Left cardiac atrium (tissue), 4 donors: ENCODE results near the gene RGS10. TPM values are rescaled to one million over a fixed set of nuclear protein-coding genes. Genes with fewer than 3 reads are reported as not detected.

Experiments
- ATAC-seq, 2 donors: fragments of 200-7000 bp; cut with Tn5 transposase; one replicate each; pipeline ENCODE4 v1.9.1; 2020; ENCODE audit warnings: mild to moderate bottlenecking in 2 of 2, moderate library complexity in 2 of 2
- DNase-seq: peaks from one replicate; pipeline ENCODE4 v3.0.0-alpha.2; 2020
- intact Hi-C, 2 donors: fragments of 100-400 bp; cut with DNase I; formaldehyde crosslinking; loops; one replicate each; pipeline versions ENCODE4 v1.14.1 to v1.15.1; 2022 to 2023
- total RNA-seq, 2 donors: library from RNA; stranded (reverse); fragmentation: NEBNext Ultra II Directional; extraction: Animal tissue kit (Norgen Biotek cat#: 25700); gene quantifications; one replicate each; pipeline ENCODE4 v1.2.1, GENCODE V29; 2021
- donor health status: DM: no; HTN: yes; CAD: no.
- donor health status: DM: no; HTN: yes; CAD: no; lungs with severe emphysema.
- donor health status: DM: yes; HTN: yes; CAD: no.
- donor health status: Dilated cardiomyopathy.

Gene RGS10
- total RNA-seq, 2 donors from 2014 or later: 7.0 to 12.5 TPM

GRCh38 chr10:119460369-119461195 lies 81.9 kb downstream of the RGS10 start:
- ATAC-seq (peak; percentile 8 to 19), DNase-seq (no peak)
- intact Hi-C loops: no loop called here

GRCh38 chr10:119459681-119460340 lies 82.7 kb downstream of the RGS10 start:
- ATAC-seq (no peak), DNase-seq (no peak)
- intact Hi-C loops: no loop called here

- DNase-seq: no peak
- no peak for ATAC-seq
- intact Hi-C loops: no loop called here
Measured at GRCh38 chr10:119457966-119458766, 84.4 kb downstream of the RGS10 start.

GRCh38 chr10:119456435-119456810 lies 86.1 kb downstream of the RGS10 start:
- intact Hi-C loops: no loop called here
- ATAC-seq: no peak
- no peak for DNase-seq

- intact Hi-C loops: no loop called here
- ATAC-seq: no peak
- DNase-seq: no peak
Measured at GRCh38 chr10:119455609-119456434, 86.7 kb downstream of the RGS10 start.

- DNase-seq (no peak), ATAC-seq (no peak)
- intact Hi-C loops: no loop called here
Measured at GRCh38 chr10:119454990-119455389, 87.5 kb downstream of the RGS10 start.

- no peak for DNase-seq
- ATAC-seq: no peak
- intact Hi-C loops: no loop called here
Measured at GRCh38 chr10:119454316-119454715, 88.2 kb downstream of the RGS10 start.

GRCh38 chr10:119453313-119453712 lies 89.2 kb downstream of the RGS10 start:
- no peak for DNase-seq
- no peak for ATAC-seq
- intact Hi-C loops: no loop called here

GRCh38 chr10:119452396-119452795 lies 90.1 kb downstream of the RGS10 start:
- DNase-seq (no peak), ATAC-seq (no peak)
- intact Hi-C loops: no loop called here

- DNase-seq: no peak
- ATAC-seq: no peak
- intact Hi-C loops: no loop called here
Measured at GRCh38 chr10:119451300-119451896, 91.1 kb downstream of the RGS10 start.

GRCh38 chr10:119450606-119451299 lies 91.8 kb downstream of the RGS10 start:
- intact Hi-C loops: no loop called here
- no peak for DNase-seq
- ATAC-seq: no peak

Other genes starting within 250 kb of the RGS10 start
- gene TIAL1, start 54.2 kb upstream of the RGS10 start, total RNA-seq: 10 to 100 TPM; 69.6 to 70.2 TPM
- gene BAG3, start 108.7 kb upstream of the RGS10 start, total RNA-seq: 100 to 1,000 TPM; 113 to 114 TPM
- gene INPP5F, start 183.3 kb upstream of the RGS10 start, total RNA-seq: 1 to 10 TPM; 6.2 to 8.3 TPM